Measurements from ENCODE around the gene UNC5A.

The UNC5A gene

GRCh38 chr5:176823869-176824412, 13.6 kb downstream of the UNC5A start:
- H3K9me3 ChIP-seq (replicated peaks in 1 of 2; ENCODE audit: control insufficient read depth in 2 of 2, insufficient read depth in 1 of 2, low read depth in 1 of 2, low read length in 2 of 2) = no peaks in the 10 kb centered on the region
- peak overlapping the region; percentile 83 for H2AK5ac ChIP-seq (ENCODE audit: low read depth, low read length)
- peaks cover 3% of the 10 kb centered on the region for H3K79me1 ChIP-seq (ENCODE audit: low read depth, low read length)
- no peak overlapping the region for H4K91ac ChIP-seq (ENCODE audit: low read depth, low read length, poor library complexity)
- H4K8ac ChIP-seq (ENCODE audit: low read depth, low read length) = no peak overlapping the region
- H3K9ac ChIP-seq (ENCODE audit: low read depth, low read length, poor library complexity) = no peak overlapping the region
- H3K4me3 ChIP-seq (ENCODE audit: low read length in 2 of 2) = no peak overlapping the region
- DNase-seq (ENCODE audit: low spot score) = no peak
- H3K23ac ChIP-seq (ENCODE audit: low read depth, low read length, poor library complexity) = no peak overlapping the region
- no peak overlapping the region for H3K27ac ChIP-seq (replicated peaks; ENCODE audit: low read length)
- WGBS, 2 donors (ENCODE audit: extremely low coverage in 2 of 2, insufficient read length in 2 of 2, insufficient replicate concordance in 1 of 2) = no CpG with 5 or more reads among the region's 20 CpGs
- peaks cover 0 to 71% (median 0%) of the 10 kb centered on the region in 3 experiments for H3K27me3 ChIP-seq (ENCODE audit: control insufficient read depth in 3 of 3, insufficient read depth in 3 of 3, low read depth in 1 of 3, low read length in 3 of 3)
- H3K18ac ChIP-seq (ENCODE audit: low read length) = peak overlapping the region; percentile 60
- no peak overlapping the region for H2BK120ac ChIP-seq (ENCODE audit: low read depth, low read length)
- peaks cover 0 to 12% of the 10 kb centered on the region in 2 donors for H3K4me1 ChIP-seq (ENCODE audit: control insufficient read depth in 2 of 2, insufficient read depth in 1 of 2, low read depth in 1 of 2, low read length in 2 of 2)
- peak overlapping the region; percentile 86 for H2BK15ac ChIP-seq (ENCODE audit: low read length)
- H2AFZ ChIP-seq (ENCODE audit: low read length) = no peak overlapping the region
- H3K4ac ChIP-seq (ENCODE audit: low read length) = no peak overlapping the region
- H2BK12ac ChIP-seq (ENCODE audit: low read length) = peak overlapping the region; percentile 35
- no peak overlapping the region for H3K4me2 ChIP-seq (ENCODE audit: insufficient read depth, low read length, poor library complexity, severe bottlenecking)
- peak overlapping the region; percentile 64 for H3K14ac ChIP-seq (ENCODE audit: low read length)
- H3K36me3 ChIP-seq (replicated peaks in 1 of 2; ENCODE audit: control insufficient read depth in 2 of 2, insufficient read depth in 2 of 2, low read length in 2 of 2) = no peaks in the 10 kb centered on the region
- peak overlapping the region; percentile 77 for H2BK5ac ChIP-seq (ENCODE audit: low read length)

- Histone ChIP-seq H3K9ac (ENCODE audit: low read depth, low read length, poor library complexity) (peak overlapping the region; percentile 78), H4K91ac (ENCODE audit: low read depth, low read length, poor library complexity) (peak overlapping the region; percentile 89), H2AK5ac (ENCODE audit: low read depth, low read length) (peak overlapping the region; percentile 75), H3K4ac (ENCODE audit: low read length) (no peak overlapping the region), H2AFZ (ENCODE audit: low read length) (no peak overlapping the region), H3K27me3 (ENCODE audit: control insufficient read depth in 3 of 3, insufficient read depth in 3 of 3, low read depth in 1 of 3, low read length in 3 of 3) (peaks cover 0 to 65% (median 0%) of the 10 kb centered on the region in 3 experiments), H3K79me1 (ENCODE audit: low read depth, low read length) (peaks cover 3% of the 10 kb centered on the region), H2BK12ac (ENCODE audit: low read length) (no peak overlapping the region), H3K36me3 (replicated peaks in 1 of 2; ENCODE audit: control insufficient read depth in 2 of 2, insufficient read depth in 2 of 2, low read length in 2 of 2) (no peaks in the 10 kb centered on the region), H3K18ac (ENCODE audit: low read length) (peak overlapping the region; percentile 19), H3K14ac (ENCODE audit: low read length) (no peak overlapping the region), H2BK15ac (ENCODE audit: low read length) (peak overlapping the region; percentile 67), H2BK120ac (ENCODE audit: low read depth, low read length) (no peak overlapping the region), H3K4me2 (ENCODE audit: insufficient read depth, low read length, poor library complexity, severe bottlenecking) (no peak overlapping the region), H3K27ac (replicated peaks; ENCODE audit: low read length) (no peak overlapping the region), H3K4me3 (ENCODE audit: low read length in 2 of 2) (no peak overlapping the region), H2BK5ac (ENCODE audit: low read length) (no peak overlapping the region), H3K9me3 (replicated peaks in 1 of 2; ENCODE audit: control insufficient read depth in 2 of 2, insufficient read depth in 1 of 2, low read depth in 1 of 2, low read length in 2 of 2) (no peaks in the 10 kb centered on the region), H4K8ac (ENCODE audit: low read depth, low read length) (no peak overlapping the region), H3K23ac (ENCODE audit: low read depth, low read length, poor library complexity) (peak overlapping the region; percentile 60), H3K4me1 (ENCODE audit: control insufficient read depth in 2 of 2, insufficient read depth in 1 of 2, low read depth in 1 of 2, low read length in 2 of 2) (peaks cover 0 to 12% of the 10 kb centered on the region in 2 donors)
- no peak for DNase-seq (ENCODE audit: low spot score)
- WGBS, 2 donors (ENCODE audit: extremely low coverage in 2 of 2, insufficient read length in 2 of 2, insufficient replicate concordance in 1 of 2) = no CpG with 5 or more reads among the region's 5 CpGs
These were observed 14.2 kb downstream of the UNC5A start for GRCh38 chr5:176824604-176825003.

- no CpG with 5 or more reads among the region's 9 CpGs for WGBS, 2 donors (ENCODE audit: extremely low coverage in 2 of 2, insufficient read length in 2 of 2, insufficient replicate concordance in 1 of 2)
- peaks cover 0 to 62% (median under 1%) of the 10 kb centered on the region in 3 experiments for H3K27me3 ChIP-seq (ENCODE audit: control insufficient read depth in 3 of 3, insufficient read depth in 3 of 3, low read depth in 1 of 3, low read length in 3 of 3)
- no peak overlapping the region for H3K23ac ChIP-seq (ENCODE audit: low read depth, low read length, poor library complexity)
These were observed 14.9 kb downstream of the UNC5A start for GRCh38 chr5:176825234-176825633.

GRCh38 chr5:176825957-176826356, 15.6 kb downstream of the UNC5A start:
- H3K79me1 ChIP-seq (ENCODE audit: low read depth, low read length) = peaks cover 7% of the 10 kb centered on the region
- H3K14ac ChIP-seq (ENCODE audit: low read length) = no peak overlapping the region
- no peak overlapping the region for H3K4ac ChIP-seq (ENCODE audit: low read length)
- peaks cover 0 to 4% of the 10 kb centered on the region in 2 donors for H3K9me3 ChIP-seq (replicated peaks in 1 of 2; ENCODE audit: control insufficient read depth in 2 of 2, insufficient read depth in 1 of 2, low read depth in 1 of 2, low read length in 2 of 2)
- no peaks in the 10 kb centered on the region for H3K36me3 ChIP-seq (replicated peaks in 1 of 2; ENCODE audit: control insufficient read depth in 2 of 2, insufficient read depth in 2 of 2, low read length in 2 of 2)
- WGBS, 2 donors (ENCODE audit: extremely low coverage in 2 of 2, insufficient read length in 2 of 2, insufficient replicate concordance in 1 of 2) = no CpG with 5 or more reads among the region's 4 CpGs
- no peak overlapping the region for H4K8ac ChIP-seq (ENCODE audit: low read depth, low read length)
- H3K4me1 ChIP-seq (ENCODE audit: control insufficient read depth in 2 of 2, insufficient read depth in 1 of 2, low read depth in 1 of 2, low read length in 2 of 2) = peaks cover 0 to 15% of the 10 kb centered on the region in 2 donors
- H3K27me3 ChIP-seq (ENCODE audit: control insufficient read depth in 3 of 3, insufficient read depth in 3 of 3, low read depth in 1 of 3, low read length in 3 of 3) = peaks cover 0 to 55% (median 2%) of the 10 kb centered on the region in 3 experiments
- H2BK120ac ChIP-seq (ENCODE audit: low read depth, low read length) = no peak overlapping the region
- H3K4me3 ChIP-seq (ENCODE audit: low read length in 2 of 2) = no peak overlapping the region
- H2AFZ ChIP-seq (ENCODE audit: low read length) = no peak overlapping the region
- peak overlapping the region; percentile 74 for H2AK5ac ChIP-seq (ENCODE audit: low read depth, low read length)
- no peak overlapping the region for H4K91ac ChIP-seq (ENCODE audit: low read depth, low read length, poor library complexity)
- no peak overlapping the region for H2BK5ac ChIP-seq (ENCODE audit: low read length)
- no peak overlapping the region for H3K27ac ChIP-seq (replicated peaks; ENCODE audit: low read length)
- no peak overlapping the region for H2BK15ac ChIP-seq (ENCODE audit: low read length)
- no peak for DNase-seq (ENCODE audit: low spot score)
- H3K9ac ChIP-seq (ENCODE audit: low read depth, low read length, poor library complexity) = peak overlapping the region; percentile 10
- H2BK12ac ChIP-seq (ENCODE audit: low read length) = peak overlapping the region; percentile 30
- H3K18ac ChIP-seq (ENCODE audit: low read length) = peak overlapping the region; percentile 27
- H3K4me2 ChIP-seq (ENCODE audit: insufficient read depth, low read length, poor library complexity, severe bottlenecking) = no peak overlapping the region
- no peak overlapping the region for H3K23ac ChIP-seq (ENCODE audit: low read depth, low read length, poor library complexity)

More at GRCh38 chr5:176825234-176825633, 14.9 kb downstream of the UNC5A start:
- no peak overlapping the region for H2AK5ac ChIP-seq (ENCODE audit: low read depth, low read length)
- H3K18ac ChIP-seq (ENCODE audit: low read length) = no peak overlapping the region
- H3K4me3 ChIP-seq (ENCODE audit: low read length in 2 of 2) = no peak overlapping the region
- no peak overlapping the region for H2BK12ac ChIP-seq (ENCODE audit: low read length)
- H4K8ac ChIP-seq (ENCODE audit: low read depth, low read length) = no peak overlapping the region
- no peak overlapping the region for H4K91ac ChIP-seq (ENCODE audit: low read depth, low read length, poor library complexity)
- no peak overlapping the region for H2BK120ac ChIP-seq (ENCODE audit: low read depth, low read length)
- H3K14ac ChIP-seq (ENCODE audit: low read length) = no peak overlapping the region
- H3K4me2 ChIP-seq (ENCODE audit: insufficient read depth, low read length, poor library complexity, severe bottlenecking) = no peak overlapping the region
- peaks cover 3% of the 10 kb centered on the region for H3K79me1 ChIP-seq (ENCODE audit: low read depth, low read length)
- no peaks in the 10 kb centered on the region for H3K36me3 ChIP-seq (replicated peaks in 1 of 2; ENCODE audit: control insufficient read depth in 2 of 2, insufficient read depth in 2 of 2, low read length in 2 of 2)
- DNase-seq (ENCODE audit: low spot score) = no peak
- H3K9me3 ChIP-seq (replicated peaks in 1 of 2; ENCODE audit: control insufficient read depth in 2 of 2, insufficient read depth in 1 of 2, low read depth in 1 of 2, low read length in 2 of 2) = peaks cover 0 to 2% of the 10 kb centered on the region in 2 donors
- H3K27ac ChIP-seq (replicated peaks; ENCODE audit: low read length) = no peak overlapping the region
- H3K4me1 ChIP-seq (ENCODE audit: control insufficient read depth in 2 of 2, insufficient read depth in 1 of 2, low read depth in 1 of 2, low read length in 2 of 2) = peaks cover 0 to 12% of the 10 kb centered on the region in 2 donors
- no peak overlapping the region for H2BK5ac ChIP-seq (ENCODE audit: low read length)
- H3K9ac ChIP-seq (ENCODE audit: low read depth, low read length, poor library complexity) = peak overlapping the region; percentile 9
- H2AFZ ChIP-seq (ENCODE audit: low read length) = no peak overlapping the region
- no peak overlapping the region for H3K4ac ChIP-seq (ENCODE audit: low read length)
- no peak overlapping the region for H2BK15ac ChIP-seq (ENCODE audit: low read length)
